ENCODE data around the gene FLRT2. TPM values are rescaled to one million over a fixed set of nuclear protein-coding genes. Genes with fewer than 3 reads are reported as not detected.

Gene FLRT2
- total and polyA plus RNA-seq, 2 of the 4 experiments (the other 2 are of a cell fraction) = 10.2 to 13.1 TPM

DNA sequence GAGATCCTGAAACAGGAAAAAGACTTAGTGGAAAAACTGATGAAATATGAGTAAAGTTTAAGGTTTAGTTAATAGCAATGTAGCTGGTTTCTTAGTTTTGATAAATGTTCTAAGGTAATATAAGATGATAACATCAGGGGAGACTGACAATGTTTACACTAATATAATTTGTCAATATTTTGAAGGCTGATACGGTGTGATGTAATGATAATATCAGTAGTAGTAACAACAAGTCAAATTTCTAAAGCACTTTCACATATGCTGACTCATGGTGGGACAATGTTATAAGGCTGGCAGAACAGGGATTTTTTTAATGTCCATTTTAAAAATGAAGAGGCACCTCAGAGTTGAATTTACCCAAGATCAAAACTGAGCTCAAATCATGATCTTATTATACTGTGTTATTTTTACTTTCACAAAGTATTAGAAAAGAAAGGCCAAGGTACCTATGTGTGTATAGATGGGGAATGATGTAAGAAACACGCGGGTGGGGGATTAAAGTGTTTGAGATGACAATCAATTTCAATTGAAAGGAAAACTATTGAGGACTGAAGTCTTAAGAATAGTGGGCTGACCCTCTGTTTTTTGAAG lies 2.4 kb upstream of the FLRT2 start:
- no peak overlapping the region; a peak in 1 of 4 replicates for H4K8ac ChIP-seq (ENCODE audit: low read depth in 2 of 2, low read length in 2 of 2)
- no peaks in the 10 kb centered on the region for H4K20me1 ChIP-seq (ENCODE audit: insufficient read depth, low read length)
- H3K18ac ChIP-seq (ENCODE audit: low read depth, low read length) = no peak overlapping the region
- H3K27me3 ChIP-seq (ENCODE audit: control insufficient read depth, insufficient read depth, low read length) = no peaks in the 10 kb centered on the region
- WGBS, 2 experiments (ENCODE audit: extremely low coverage in 2 of 2, insufficient read length in 1 of 2) = no CpG with 5 or more reads among the region's 3 CpGs
- H3K9me3 ChIP-seq (ENCODE audit: control insufficient read depth, insufficient read depth, low read length) = no peaks in the 10 kb centered on the region
- no peak overlapping the region for H2BK120ac ChIP-seq (ENCODE audit: low read depth, low read length)
- no peaks in the 10 kb centered on the region for H3K9me1 ChIP-seq (ENCODE audit: insufficient read depth, low read length)
- ChIA-PET CTCF (interaction anchor here (0.6 to 0.9 kb wide), 4 partner anchors 14 to 959 kb away, joined by 3 to 4 read pairs (median 4); no protein-coding TSS in a partner anchor), POLR2A (ENCODE audit: unreplicated experiment) (no interaction called here)
- no peak overlapping the region for H3K4me3 ChIP-seq (ENCODE audit: insufficient read depth, low read depth, low read length)
- no peak overlapping the region for H2BK20ac ChIP-seq (ENCODE audit: low read depth, low read length)
- H4K5ac ChIP-seq (ENCODE audit: low read depth, low read length) = no peak overlapping the region
- no peak overlapping the region for H3K9ac ChIP-seq (ENCODE audit: low read depth, low read length)
- no peak overlapping the region for H2AK9ac ChIP-seq (replicated peaks; ENCODE audit: low read depth, low read length, poor library complexity)
- dilution Hi-C loops (cut with HindIII; ENCODE audit: low sequenced_read_pairs, unreplicated experiment) = no loop called here
- H3K27ac ChIP-seq (ENCODE audit: insufficient read depth, low read length) = no peak overlapping the region
- H3K36me3 ChIP-seq (ENCODE audit: control insufficient read depth, insufficient read depth, low read length) = no peaks in the 10 kb centered on the region
- in situ Hi-C loops (cut with MboI; ENCODE audit: low sequenced_read_pairs) = loop anchor here (10.0 to 25.0 kb wide), 2 partner anchors 510 to 1533 kb away; no protein-coding TSS in a partner anchor
- DNase-seq (no peak), ATAC-seq (ENCODE audit: low read depth) (no peak)
- TF ChIP-seq NFE2L2 (IDR thresholded peaks at IDR 0.05; ENCODE audit: low read depth, low read length) (peak; percentile 83), BHLHE40 (IDR thresholded peaks at IDR 0.05; ENCODE audit: low read depth, low read length) (no peak), POLR2A (IDR thresholded peaks at IDR 0.05; ENCODE audit: low read depth, low read length) (no peak), RCOR1 (IDR thresholded peaks at IDR 0.05; ENCODE audit: insufficient replicate concordance, low read length) (no peak), MAZ (IDR thresholded peaks at IDR 0.05; ENCODE audit: borderline replicate concordance, low read depth, low read length) (no peak), MXI1 (IDR thresholded peaks at IDR 0.05; ENCODE audit: borderline replicate concordance, low read depth, low read length) (no peak), RFX5 (IDR thresholded peaks at IDR 0.05; ENCODE audit: low read depth, low read length) (no peak)
- H3K4me2 ChIP-seq (ENCODE audit: low read depth, low read length) = no peak overlapping the region
- H2AK5ac ChIP-seq (ENCODE audit: low read depth, low read length) = no peak overlapping the region
- H3K4me1 ChIP-seq (ENCODE audit: control insufficient read depth, insufficient read depth, low read length) = no peaks in the 10 kb centered on the region
- no TSS peak for BruUV-seq (replicated peaks)
- no peak overlapping the region for H4K91ac ChIP-seq (ENCODE audit: insufficient read depth, low read depth, low read length)
- no peak overlapping the region for H3K14ac ChIP-seq (replicated peaks; ENCODE audit: low read depth, low read length)
- H2BK5ac ChIP-seq (ENCODE audit: low read depth, low read length, poor library complexity, severe bottlenecking) = peak overlapping the region; percentile 52
- H3K23ac ChIP-seq (ENCODE audit: low read depth, low read length) = no peak overlapping the region
- H3K4ac ChIP-seq (ENCODE audit: low read depth, low read length) = no peak overlapping the region
- no peak overlapping the region for H2AFZ ChIP-seq (replicated peaks; ENCODE audit: low read length, poor library complexity)
- no peak overlapping the region for H3K56ac ChIP-seq (ENCODE audit: extremely low read depth, insufficient read depth, low read length)
- H3K79me1 ChIP-seq (ENCODE audit: low read depth in 1 of 2, low read length in 2 of 2) = peaks cover 0 to 4% of the 10 kb centered on the region in 2 experiments; a peak in 1 of 4 replicates
- no peak overlapping the region for H2BK15ac ChIP-seq (ENCODE audit: low read depth, low read length)
- intact Hi-C loops (cut with micrococcal nuclease) = loop anchor here (1.0 to 10.0 kb wide), 13 partner anchors 110 to 1710 kb away; no protein-coding TSS in a partner anchor
